ENCODE data around the gene USP20.

DNA sequence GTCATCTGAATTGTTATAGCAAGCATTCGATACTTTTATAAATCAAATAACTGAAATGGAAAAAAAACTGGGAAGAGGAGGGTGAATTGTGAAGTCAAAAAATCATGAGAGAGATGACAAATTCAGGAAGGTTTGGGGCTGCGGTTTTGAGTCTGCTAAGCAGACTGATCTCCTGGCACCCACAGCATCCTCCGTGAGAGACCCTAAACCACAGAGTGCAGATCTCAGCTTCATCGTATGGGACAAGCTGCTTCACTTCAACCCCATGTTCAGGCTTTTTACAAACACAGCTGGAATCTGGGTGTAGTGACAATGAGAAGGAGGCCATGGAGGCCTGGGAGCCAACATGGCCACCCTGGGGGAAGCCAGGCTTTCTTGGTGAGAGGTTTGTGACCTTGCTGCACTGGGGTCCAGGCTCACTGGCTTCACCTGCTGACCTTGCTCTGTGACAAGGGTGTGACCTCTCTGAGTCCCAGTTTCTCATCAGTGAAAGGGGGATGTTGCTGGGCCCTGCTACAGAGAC is 19.4 kb downstream of the USP20 start:
- TF ChIP-seq POLR2A (IDR thresholded peaks at IDR 0.05; ENCODE audit: low read length): no peak
- TF ChIP-seq GATA1 (IDR thresholded peaks at IDR 0.05; ENCODE audit: low read depth, low read length): no peak

Measured in erythroblast (primary cell).